DMS53 (cell line): ENCODE data around the gene C3orf62.
"Not testable (repeated sequence)": the region's sequence is repeated elsewhere in the genome, so short reads cannot be mapped to it uniquely, and the experiment has no call there.

Experiments used
- DNase-seq: peaks from one replicate; lab custom pipeline; 2025; lab: John Stamatoyannopoulos, UW

The C3orf62 gene

GRCh38 chr3:49269443-49270155 lies 7.4 kb downstream of the C3orf62 start:
- no peak for DNase-seq

GRCh38 chr3:49266410-49267095 lies 10.5 kb downstream of the C3orf62 start:
- no peak for DNase-seq

DNA sequence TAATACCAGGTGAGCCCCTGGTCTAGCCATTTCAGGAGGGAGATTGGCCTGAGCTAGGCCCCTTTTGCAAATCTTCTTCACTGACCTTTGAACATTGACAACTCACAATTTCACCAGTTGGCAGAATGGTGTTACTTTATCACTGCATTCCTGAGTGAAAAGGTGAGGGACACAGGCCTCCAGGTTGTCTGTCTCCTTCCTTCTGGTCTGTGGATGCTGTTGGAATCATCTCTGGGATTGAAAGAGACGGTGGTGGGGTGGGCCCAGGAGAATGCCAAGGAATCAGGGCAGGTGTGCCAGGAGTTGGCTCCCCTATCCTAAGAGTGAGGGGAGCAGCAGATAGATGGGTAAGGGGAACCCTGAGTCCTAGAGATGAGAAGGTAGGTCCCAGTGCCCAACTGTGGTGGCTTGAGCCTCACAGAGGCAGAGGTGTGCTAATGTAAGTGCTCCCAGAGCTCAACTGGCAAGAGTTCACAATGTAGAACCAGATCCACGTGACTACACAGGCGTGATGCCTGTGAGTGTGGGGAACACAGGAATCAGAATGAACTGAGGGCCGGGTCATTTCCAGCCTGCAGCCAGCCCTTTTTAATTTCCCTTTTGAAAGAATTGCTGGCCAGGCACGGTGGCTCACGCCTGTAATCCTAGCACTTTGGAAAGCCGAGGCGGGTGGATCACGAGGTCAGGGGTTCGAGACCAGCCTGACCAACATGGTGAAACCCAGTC lies 11.2 kb downstream of the C3orf62 start:
- DNase-seq = no peak

GRCh38 chr3:49263159-49263889 lies 13.7 kb downstream of the C3orf62 start:
- no peak for DNase-seq

- DNase-seq = no peak
Measured at GRCh38 chr3:49260806-49261324, 16.2 kb downstream of the C3orf62 start.

DNA sequence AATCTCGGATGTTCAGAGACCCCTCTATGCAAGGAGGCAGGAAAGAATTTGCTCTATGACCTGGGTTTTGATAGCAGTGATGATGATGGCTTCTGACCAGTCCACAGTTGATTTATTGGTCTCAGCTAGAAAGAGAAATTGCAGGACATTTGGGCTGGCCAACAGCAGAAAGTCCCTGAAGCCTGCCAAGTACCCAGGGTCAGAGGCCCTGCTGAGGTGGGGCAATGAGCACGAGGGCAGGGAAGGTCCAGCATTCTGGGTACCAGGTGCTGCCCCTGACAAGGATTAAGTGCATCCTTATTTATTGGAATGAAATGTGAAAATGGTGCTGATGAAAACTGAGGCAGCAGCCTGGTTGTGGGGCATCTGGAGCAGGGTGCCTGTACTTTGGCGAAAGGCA lies 19.8 kb downstream of the C3orf62 start:
- DNase-seq = no peak

DNA sequence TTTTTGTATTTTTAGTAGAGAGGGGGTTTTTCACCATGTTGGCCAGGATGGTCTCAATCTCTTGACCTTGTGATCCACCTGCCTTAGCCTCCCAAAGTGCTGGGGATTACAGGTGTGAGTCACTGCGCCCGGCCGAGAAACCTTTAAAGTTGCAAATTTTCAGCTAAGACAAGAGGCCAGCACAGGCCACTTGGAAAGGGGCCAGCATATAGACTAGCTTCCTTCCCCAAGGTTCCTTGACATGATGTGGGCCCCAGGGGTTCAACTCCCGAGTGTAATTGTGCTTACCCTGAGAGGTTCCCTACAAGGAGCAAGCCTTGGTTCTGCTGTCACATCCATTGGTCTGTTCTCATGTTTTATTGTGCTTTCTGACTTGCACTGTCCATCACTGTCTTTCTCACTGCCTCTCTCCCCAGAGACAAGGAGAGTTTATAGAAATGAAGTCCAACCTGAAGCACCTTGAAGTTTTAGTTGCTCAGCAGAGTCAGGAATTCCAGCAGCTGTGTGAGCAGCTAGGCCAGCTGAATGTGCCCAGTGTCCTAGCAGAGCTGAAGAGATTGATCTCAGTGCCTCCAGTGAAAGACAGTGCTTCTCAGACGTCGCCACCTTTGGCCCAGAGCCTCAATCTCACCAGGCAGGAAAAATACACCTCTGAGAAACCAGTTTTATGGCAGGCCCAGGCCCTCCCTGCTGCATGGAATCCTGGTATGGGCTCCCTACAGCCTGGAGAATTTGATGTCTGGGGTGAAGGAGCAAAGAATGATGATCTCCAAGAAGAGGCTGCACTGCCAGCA lies 21.1 kb downstream of the C3orf62 start:
- no peak for DNase-seq

DNA sequence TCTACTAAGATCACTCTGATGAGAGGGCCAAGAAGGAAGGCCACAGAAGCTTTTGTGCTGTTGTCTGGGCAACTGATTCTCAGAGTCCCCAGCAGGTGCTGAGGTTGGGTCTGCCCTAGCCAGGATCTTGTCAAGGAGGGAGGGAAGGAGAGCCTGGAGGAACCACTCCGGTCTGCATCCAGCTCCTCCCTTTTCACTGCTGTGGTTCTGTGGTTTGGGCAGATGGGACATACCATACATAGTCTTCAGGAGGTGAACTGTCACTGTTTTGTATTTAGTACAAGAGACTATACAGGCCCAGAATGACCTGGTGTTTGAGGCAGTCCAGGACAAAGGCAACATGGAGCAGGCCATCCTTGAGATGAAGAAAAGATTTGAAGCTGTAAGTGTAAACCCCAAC lies 21.9 kb downstream of the C3orf62 start:
- no peak for DNase-seq

- no peak for DNase-seq
Measured at GRCh38 chr3:49253512-49253911, 23.5 kb downstream of the C3orf62 start.

GRCh38 chr3:49248840-49249227 lies 28.2 kb downstream of the C3orf62 start:
- peak; percentile 19 for DNase-seq

DNA sequence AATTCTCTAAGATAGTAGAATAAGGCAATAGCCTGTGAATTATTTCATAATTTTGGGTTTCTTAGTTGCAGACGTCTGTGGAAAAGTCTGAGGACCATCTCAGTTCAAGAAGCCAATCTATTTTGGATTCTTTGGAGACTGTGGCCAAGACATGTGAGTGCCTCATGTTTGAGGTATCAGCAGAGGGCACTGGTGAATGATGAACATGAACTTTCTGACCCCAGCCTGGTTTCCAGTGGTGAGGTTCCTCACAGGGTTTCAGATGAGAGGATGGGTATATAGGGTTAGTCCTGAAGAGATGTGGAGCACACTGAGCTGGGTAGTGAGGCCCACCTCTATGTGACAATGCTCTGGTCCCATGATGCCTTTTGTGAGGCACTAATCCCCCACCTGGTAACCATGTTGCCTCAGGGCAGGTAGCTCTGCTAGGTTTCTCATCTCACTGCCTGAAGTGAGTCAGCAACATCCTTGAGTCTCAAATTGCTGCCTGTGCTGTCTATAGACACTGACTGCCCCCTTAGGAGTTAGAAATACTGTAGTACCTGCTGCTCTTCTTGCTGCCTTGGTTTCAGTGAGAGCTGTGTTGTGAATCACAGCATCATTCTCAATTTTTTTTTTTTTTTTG lies 32.3 kb downstream of the C3orf62 start:
- peak; percentile 30 for DNase-seq

GRCh38 chr3:49240091-49240490 lies 36.9 kb downstream of the C3orf62 start:
- not testable (repeated sequence) for DNase-seq

GRCh38 chr3:49238274-49239127 lies 38.5 kb downstream of the C3orf62 start:
- no peak for DNase-seq

- no peak for DNase-seq
Measured at GRCh38 chr3:49237344-49237743, 39.7 kb downstream of the C3orf62 start.

- DNase-seq = no peak
Measured at GRCh38 chr3:49236226-49236625, 40.8 kb downstream of the C3orf62 start.

DNA sequence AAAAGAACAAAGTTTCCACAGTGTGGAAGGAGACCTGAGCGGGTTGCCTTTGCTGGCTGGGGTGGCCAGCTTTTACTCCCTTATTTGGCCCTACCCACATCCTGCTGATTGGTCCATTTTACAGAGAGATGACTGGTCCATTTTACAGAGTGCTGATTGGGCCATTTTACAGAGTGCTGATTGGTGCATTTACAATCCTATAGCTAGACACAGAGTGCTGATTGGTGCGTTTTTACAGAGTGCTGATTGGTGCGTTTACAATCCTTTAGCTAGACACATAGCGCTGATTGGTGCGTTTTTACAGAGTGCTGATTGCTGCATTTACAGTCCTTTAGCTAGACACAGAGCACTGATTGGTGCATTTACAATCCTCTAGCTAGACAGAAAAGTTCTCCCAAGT lies 48.2 kb downstream of the C3orf62 start:
- DNase-seq = not testable (repeated sequence)

DNA sequence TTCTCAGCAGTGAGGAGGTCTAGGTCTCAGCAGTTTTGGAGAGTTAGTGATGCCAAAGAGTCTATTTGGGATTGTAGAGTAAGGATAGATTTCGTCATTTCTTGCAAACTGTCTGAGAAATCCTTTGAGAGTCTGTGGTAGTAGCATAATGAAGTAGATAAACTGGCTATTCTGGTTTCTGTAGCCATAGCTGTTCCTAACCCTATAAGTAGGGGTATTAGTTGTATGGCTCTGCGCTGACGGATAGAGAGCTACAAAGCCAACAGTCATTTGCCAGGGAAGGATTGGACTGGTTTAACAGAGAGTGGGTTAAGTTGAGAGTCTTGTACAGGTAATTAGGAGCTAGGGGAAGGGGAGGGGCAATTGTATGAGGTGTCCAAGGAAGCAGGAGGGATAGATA lies 55.0 kb downstream of the C3orf62 start:
- DNase-seq = peak; percentile 11

GRCh38 chr3:49220985-49221563 lies 56.0 kb downstream of the C3orf62 start:
- not testable (repeated sequence) for DNase-seq

GRCh38 chr3:49219132-49219531 lies 57.9 kb downstream of the C3orf62 start:
- DNase-seq = no peak
